NT2/D1 (cell line): ENCODE results near the gene SPECC1L.

Experiments
- SUZ12 ChIP-seq: IDR thresholded peaks from 2 replicates; pipeline ENCODE4 v1.6.1; 2011; ENCODE audit not compliant: insufficient read length, insufficient read depth; ENCODE audit errors: extremely low read depth
- YY1 ChIP-seq: IDR thresholded peaks from 2 replicates; pipeline ENCODE4 v1.6.1; 2011; ENCODE audit not compliant: insufficient read length, insufficient read depth
- ZNF274 ChIP-seq: IDR thresholded peaks from 2 replicates; pipeline ENCODE4 v1.6.1; 2011; ENCODE audit warnings: mild to moderate bottlenecking, low read depth, low read length

DNA sequence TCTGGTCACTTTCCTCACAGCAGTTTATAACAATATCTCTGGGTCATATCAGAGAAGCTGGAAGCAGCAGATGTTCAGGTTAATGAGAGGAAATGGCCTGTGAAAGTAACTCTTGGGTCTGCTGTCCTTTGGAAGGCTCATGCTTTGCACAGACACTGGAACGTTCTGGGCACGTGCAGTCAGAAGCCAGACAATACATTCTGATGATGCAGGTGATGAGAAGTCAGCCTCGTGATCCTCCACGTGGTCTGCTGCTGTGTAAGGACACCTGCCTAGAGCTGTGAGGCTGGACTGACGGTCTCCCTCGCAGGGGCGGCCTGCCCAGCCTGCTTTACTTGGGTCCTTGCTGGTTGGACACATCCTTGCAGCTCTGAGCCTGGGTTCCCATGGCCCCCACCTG lies 138.0 kb downstream of the SPECC1L start:
- TF ChIP-seq ZNF274, result no peak
- no peak for TF ChIP-seq YY1
- no peak for TF ChIP-seq SUZ12
